Sciatic nerve (tissue), 2 donors: ENCODE data around the gene NHERF1. TPM values are rescaled to one million over a fixed set of nuclear protein-coding genes. Genes with fewer than 3 reads are reported as not detected.

Source experiments
- ATAC-seq: fragments of 200-7000 bp; cut with Tn5 transposase; one replicate; pipeline ENCODE4 v1.9.1; 2020; ENCODE audit warnings: mild to moderate bottlenecking, moderate library complexity
- DNase-seq: peaks from one replicate; pipeline ENCODE4 v3.0.0-alpha.2; 2020; ENCODE audit warnings: low spot score
- intact Hi-C: fragments of 100-400 bp; cut with DNase I; formaldehyde crosslinking; loops from one replicate; pipeline ENCODE4 v1.14.2; 2022
- microRNA-seq: library from miRNA; unstranded; fragments of <30 nt; microRNA quantifications from one replicate; pipeline ENCODE4 v1.2.0, GENCODE V29; 2020
- total RNA-seq: library from RNA; stranded (reverse); fragmentation: NEBNext Ultra II Directional; extraction: Animal tissue kit (Norgen Biotek cat#: 25700); gene quantifications from one replicate; pipeline ENCODE4 v1.2.1, GENCODE V29; 2021
- donor health status: DM: no; HTN: no; CAD: no.
- donor health status: DM: no; HTN: no; CAD: no.

Gene NHERF1
- total RNA-seq, 1 donor from 2014 or later: 39.0 TPM

DNA sequence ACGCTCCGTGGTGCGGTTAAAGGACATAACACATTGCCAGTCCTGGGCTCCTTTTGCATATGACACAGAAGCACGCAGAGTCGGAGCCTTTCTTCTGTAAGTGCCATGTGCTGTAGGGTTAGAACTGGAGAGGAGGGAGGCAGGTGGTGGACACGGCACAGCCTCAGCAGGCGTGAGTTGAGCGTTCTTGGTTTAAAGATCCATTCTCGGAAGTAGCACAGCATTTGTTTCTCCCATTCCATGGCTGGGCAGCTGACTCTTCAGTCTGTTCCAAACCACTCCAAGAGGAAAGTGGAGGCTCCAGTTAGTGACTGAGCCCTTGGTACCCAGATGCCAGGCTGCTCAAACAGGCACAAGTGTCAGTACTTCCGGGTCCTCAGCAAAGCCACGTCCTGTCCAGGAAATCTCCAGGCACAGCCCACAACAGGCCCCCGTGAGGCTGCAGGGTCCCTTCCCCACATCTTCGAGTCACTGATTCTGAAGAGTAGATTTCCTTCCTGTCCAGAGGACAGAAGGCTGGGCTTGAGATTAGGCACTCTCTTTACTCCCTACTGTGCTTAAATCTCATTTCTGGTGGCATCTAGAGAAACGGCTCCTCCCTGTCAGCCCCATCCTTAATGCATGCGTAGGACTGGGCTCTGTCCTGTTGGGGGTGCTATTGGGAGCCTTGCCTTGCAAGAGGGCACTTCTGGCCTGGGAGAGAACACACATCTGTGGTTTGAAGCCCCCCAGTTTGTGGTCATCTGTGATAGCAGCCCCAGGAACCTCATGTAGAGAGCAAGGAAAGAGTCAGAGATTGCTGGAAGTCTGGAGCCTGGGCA lies 67.3 kb downstream of the NHERF1 start:
- intact Hi-C loops: no loop called here
- ATAC-seq (no peak), DNase-seq (no peak)

DNA sequence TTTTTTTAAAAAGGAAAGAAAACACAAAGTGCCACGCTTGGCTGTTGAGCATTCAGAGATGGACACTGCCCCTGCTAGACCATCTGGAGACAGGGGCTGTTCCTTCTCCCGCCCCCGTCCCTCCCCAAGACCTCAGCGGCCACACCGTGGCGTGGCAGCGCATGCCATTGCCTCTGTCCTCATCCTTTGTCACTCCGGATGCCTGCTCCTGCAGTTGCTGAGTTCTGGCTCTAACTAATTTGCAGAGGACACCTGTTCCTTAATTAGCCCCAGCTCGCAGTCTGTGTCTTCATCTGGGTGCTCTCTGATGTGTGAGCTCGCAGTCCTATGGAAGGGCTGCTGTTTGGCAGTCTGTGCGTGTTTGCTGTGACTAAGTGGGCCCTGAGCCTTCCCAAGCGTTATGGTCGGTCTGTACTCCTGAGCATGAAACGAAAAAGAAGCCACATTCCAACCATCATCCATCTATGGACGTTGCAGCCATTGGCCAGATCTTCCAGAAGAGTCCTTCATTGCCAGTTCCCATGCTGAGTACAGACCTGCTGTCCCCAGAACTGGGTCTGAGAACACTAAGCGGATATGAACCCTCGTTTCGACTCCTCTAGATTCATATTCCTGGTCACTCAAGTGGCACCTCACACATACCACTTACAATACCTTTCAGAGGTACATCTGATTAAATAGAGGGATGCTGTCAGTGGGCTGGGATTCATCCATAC lies 68.6 kb downstream of the NHERF1 start:
- intact Hi-C loops: no loop called here
- DNase-seq (no peak), ATAC-seq (no peak)

GRCh38 chr17:74818291-74818938 lies 70.0 kb downstream of the NHERF1 start:
- DNase-seq (no peak), ATAC-seq (no peak)
- intact Hi-C loops: no loop called here

Small RNA genes within 50 kb of the gene (microRNA-seq; reads per million reads assigned to microRNA genes)
- gene MIR3615: 23.2 reads per million, percentile 35 among the genes with 10 or more reads in this experiment

Other genes starting within 250 kb of the NHERF1 start
- gene CD300LB, start 217.2 kb upstream of the NHERF1 start, total RNA-seq: 1.2 TPM
- 1.7 TPM for gene CD300C, start 202.5 kb upstream of the NHERF1 start, total RNA-seq
- gene CD300H, start 181.1 kb upstream of the NHERF1 start, total RNA-seq: not detected
- not detected for gene CD300LD, start 156.3 kb upstream of the NHERF1 start, total RNA-seq
- gene CD300E, start 124.9 kb upstream of the NHERF1 start, total RNA-seq: 3.8 TPM
- gene CD300LF, start 35.7 kb upstream of the NHERF1 start, total RNA-seq: 2.5 TPM
- 3.6 TPM for gene RAB37, start 11.4 kb upstream of the NHERF1 start, total RNA-seq
- gene NAT9, start 27.7 kb downstream of the NHERF1 start, total RNA-seq: 50.3 TPM
- 0.98 TPM for gene GRIN2C, start 111.3 kb downstream of the NHERF1 start, total RNA-seq
- gene FDXR, start 124.4 kb downstream of the NHERF1 start, total RNA-seq: 6.3 TPM
- not detected for gene FADS6, start 145.0 kb downstream of the NHERF1 start, total RNA-seq
- not detected for gene USH1G, start 174.6 kb downstream of the NHERF1 start, total RNA-seq
- gene OTOP2, start 175.6 kb downstream of the NHERF1 start, total RNA-seq: not detected
- not detected for gene OTOP3, start 187.3 kb downstream of the NHERF1 start, total RNA-seq
- 16.1 TPM for gene HID1, start 224.1 kb downstream of the NHERF1 start, total RNA-seq
- 11.5 TPM for gene CDR2L, start 239.0 kb downstream of the NHERF1 start, total RNA-seq